B cell (primary cell): ENCODE results near the gene ABCA4. TPM values are rescaled to one million over a fixed set of nuclear protein-coding genes. Genes with fewer than 3 reads are reported as not detected.

Experiments used
- ATAC-seq: fragments of 200-7000 bp; cut with Tn5 transposase; one replicate; pipeline ENCODE4 v1.10.0; 2021; ENCODE audit warnings: low read depth, mild to moderate bottlenecking, moderate number of reproducible peaks, moderate library complexity
- CTCF ChIA-PET: fragments of 350-600 bp; sonication (Branson Sonifier 250); formaldehyde crosslinking; loops from one replicate; lab custom pipeline; 2021; ENCODE audit warnings: antibody characterized with exemption, inconsistent platforms; lab: Charles Lee
- POLR2A ChIA-PET: fragments of 350-600 bp; sonication (Branson Sonifier 250); formaldehyde crosslinking; loops from one replicate; lab custom pipeline; 2021; ENCODE audit warnings: antibody characterized with exemption; lab: Charles Lee
- DNase-seq: peaks from one replicate; pipeline ENCODE4 v3.0.0; 2013
- H2AFZ ChIP-seq: 2 replicates; pipeline ENCODE4 v1.6.1; 2012; ENCODE audit warnings: mild to moderate bottlenecking, low read depth, low read length; ENCODE audit not compliant: insufficient read depth, poor library complexity, severe bottlenecking
- H3K27ac ChIP-seq, 2 donors: 1 replicate in 1 of 2; 2 replicates in 1 of 2; pipeline ENCODE4 v1.5.1; 2012 to 2013; ENCODE audit warnings: low read length in 2 of 2, mild to moderate bottlenecking in 2 of 2, moderate library complexity in 1 of 2
- H3K27me3 ChIP-seq, 4 experiments: fragments of 200-600 bp in 1 of 4; sonication (generic) in 1 of 4; replicated peaks in 1 of 4; 1 replicate in 2 of 4; 2 replicates in 2 of 4; pipeline versions ENCODE4 v1.6.1 to v1.7.0; 2013 to 2016; ENCODE audit warnings: low read length in 3 of 4, mild to moderate bottlenecking in 2 of 4, mixed read lengths in 1 of 4, moderate library complexity in 1 of 4; ENCODE audit not compliant: insufficient read depth in 4 of 4, control insufficient read depth in 3 of 4; ENCODE audit errors: control extremely low read depth in 1 of 4
- H3K36me3 ChIP-seq, 2 experiments: replicated peaks in 1 of 2; 1 replicate in 1 of 2; 2 replicates in 1 of 2; pipeline versions ENCODE4 v1.6.1 to v1.7.1; 2013; ENCODE audit warnings: low read length in 1 of 2; ENCODE audit not compliant: insufficient read depth in 2 of 2, control insufficient read depth in 1 of 2; ENCODE audit errors: control extremely low read depth in 1 of 2, extremely low read depth in 1 of 2
- H3K4me1 ChIP-seq, 2 donors: fragments of 200-600 bp in 1 of 2; sonication (generic) in 1 of 2; 1 replicate in 1 of 2; 2 replicates in 1 of 2; pipeline versions ENCODE4 v1.5.1 to v1.6.1; 2013 to 2017; ENCODE audit warnings: low read length in 2 of 2; ENCODE audit not compliant: control insufficient read depth in 2 of 2, insufficient read depth in 2 of 2
- H3K4me2 ChIP-seq: replicated peaks from 2 replicates; pipeline ENCODE3; 2012; ENCODE audit warnings: mild to moderate bottlenecking, low read depth, low read length; ENCODE audit not compliant: poor library complexity, severe bottlenecking
- H3K4me3 ChIP-seq, 5 experiments: fragments of 200-600 bp in 1 of 5; sonication (generic) in 1 of 5; 1 replicate in 3 of 5; 2 replicates in 2 of 5; pipeline versions ENCODE4 v1.5.1 to v1.7.0; 2011 to 2016; ENCODE audit warnings: low read length in 4 of 5, mild to moderate bottlenecking in 4 of 5, low read depth in 2 of 5, control low read depth in 1 of 5, moderate library complexity in 1 of 5; ENCODE audit not compliant: insufficient read depth in 1 of 5; ENCODE audit errors: control extremely low read depth in 1 of 5, extremely low read depth in 1 of 5
- H3K79me2 ChIP-seq: fragments of 200-600 bp; sonication (generic); one replicate; pipeline ENCODE4 v1.6.0; 2016; ENCODE audit warnings: low read length; ENCODE audit not compliant: control insufficient read depth, insufficient read depth
- H3K9ac ChIP-seq: fragments of 200-600 bp; sonication (generic); 2 replicates; pipeline ENCODE4 v1.6.1; 2017; ENCODE audit warnings: mild to moderate bottlenecking, low read length, moderate library complexity
- H3K9me3 ChIP-seq, 3 donors: one replicate each; pipeline versions ENCODE4 v1.6.1 to v1.7.1; 2013; ENCODE audit warnings: low read length in 2 of 3; ENCODE audit not compliant: control insufficient read depth in 2 of 3, insufficient read depth in 1 of 3; ENCODE audit errors: control extremely low read depth in 1 of 3
- H4K20me1 ChIP-seq: 2 replicates; pipeline ENCODE4 v1.6.0; 2012; ENCODE audit warnings: mild to moderate bottlenecking, low read length; ENCODE audit not compliant: insufficient read depth, control insufficient read depth, poor library complexity, severe bottlenecking
- H3K27ac Mint-ChIP-seq: one replicate; pipeline ENCODE4 v1.8.0; 2021; ENCODE audit warnings: mixed read lengths
- H3K27me3 Mint-ChIP-seq: one replicate; pipeline ENCODE4 v1.8.0; 2021; ENCODE audit warnings: mixed read lengths
- H3K4me1 Mint-ChIP-seq: one replicate; pipeline ENCODE4 v1.8.0; 2021; ENCODE audit warnings: mixed read lengths
- H3K4me3 Mint-ChIP-seq: one replicate; pipeline ENCODE4 v1.8.0; 2021; ENCODE audit warnings: mixed read lengths
- H3K9me3 Mint-ChIP-seq: one replicate; pipeline ENCODE4 v1.8.0; 2022; ENCODE audit warnings: mixed read lengths; ENCODE audit not compliant: insufficient read depth
- CTCF ChIP-seq: fragments of 200-600 bp; IDR thresholded peaks from one replicate; pipeline ENCODE4 v1.8.0; 2022; ENCODE audit warnings: antibody characterized with exemption, mild to moderate bottlenecking
- EZH2 ChIP-seq: IDR thresholded peaks from 2 replicates; pipeline ENCODE4 v1.6.1; 2012; ENCODE audit warnings: borderline replicate concordance, low read depth, mild to moderate bottlenecking, moderate library complexity, low read length; ENCODE audit not compliant: insufficient read depth, poor library complexity, severe bottlenecking
- WGBS: methylation state at CpG from one replicate; pipeline ENCODE4 v1.1.5; 2013; ENCODE audit warnings: missing lambda C conversion rate; ENCODE audit not compliant: insufficient coverage; 5-methylcytosine and 5-hydroxymethylcytosine counted together
- intact Hi-C: fragments of 100-400 bp; cut with micrococcal nuclease; formaldehyde crosslinking; loops from one replicate; pipeline ENCODE4 v1.10.0; 2022
- polyA plus RNA-seq: library from polyadenylated mRNA; depleted of rRNA; stranded (reverse); fragments of >200 nt; gene quantifications from 2 replicates; pipeline ENCODE4 v1.2.3, GENCODE V29; 2012
- total RNA-seq, 2 donors: library from RNA; stranded (reverse); fragments of 120-200 nt in 1 of 2; gene quantifications; 1 replicate in 1 of 2; 2 replicates in 1 of 2; pipeline versions ENCODE4 v1.2.3 to v1.2.4, GENCODE V29; 2013 to 2022

The ABCA4 gene
- total and polyA plus RNA-seq, 2 donors (not counting 1 experiment from before 2014, with no cell fraction given), result not detected

- no peak overlapping the region for H3K27ac ChIP-seq
- ChIA-PET POLR2A (no interaction called here), CTCF (no interaction called here)
- no peak overlapping the region for H3K4me3 ChIP-seq
- H3K4me1 ChIP-seq, result no peaks in the 10 kb centered on the region
- H3K27me3 Mint-ChIP-seq, result peaks cover 29% of the 10 kb centered on the region
- H4K20me1 ChIP-seq, result no peaks in the 10 kb centered on the region
- no peaks in the 10 kb centered on the region for H3K4me1 Mint-ChIP-seq
- H3K4me2 ChIP-seq, result no peak overlapping the region
- intact Hi-C loops, result no loop called here
- no peaks in the 10 kb centered on the region for H3K9me3 Mint-ChIP-seq
- H3K79me2 ChIP-seq, result no peaks in the 10 kb centered on the region
- no peak overlapping the region for H3K27ac Mint-ChIP-seq
- H2AFZ ChIP-seq, result no peak overlapping the region
- TF ChIP-seq CTCF, result no peak
- peaks cover 0 to 14% (median 6%) of the 10 kb centered on the region in 4 experiments for H3K27me3 ChIP-seq
- DNase-seq (no peak), ATAC-seq (no peak)
- WGBS, result 91% methylated on average over 14 of the region's 19 CpGs
- H3K9me3 ChIP-seq, result no peaks in the 10 kb centered on the region
- H3K4me3 Mint-ChIP-seq, result no peak overlapping the region
- no peaks in the 10 kb centered on the region for H3K36me3 ChIP-seq
- no peak overlapping the region for H3K9ac ChIP-seq
These were observed 19.9 kb downstream of the ABCA4 start for GRCh38 chr1:94100785-94101612.

GRCh38 chr1:94100129-94100784 is 20.7 kb downstream of the ABCA4 start:
- Mint-ChIP-seq H3K4me1 (no peaks in the 10 kb centered on the region), H3K9me3 (no peaks in the 10 kb centered on the region), H3K4me3 (no peak overlapping the region), H3K27me3 (peaks cover 28% of the 10 kb centered on the region), H3K27ac (no peak overlapping the region)
- Histone ChIP-seq H3K27me3 (peaks cover 0 to 14% (median 6%) of the 10 kb centered on the region in 4 experiments), H4K20me1 (no peaks in the 10 kb centered on the region), H3K79me2 (no peaks in the 10 kb centered on the region), H3K36me3 (no peaks in the 10 kb centered on the region), H3K9me3 (no peaks in the 10 kb centered on the region), H3K4me1 (no peaks in the 10 kb centered on the region), H3K4me3 (no peak overlapping the region), H3K4me2 (no peak overlapping the region), H3K27ac (no peak overlapping the region), H2AFZ (no peak overlapping the region), H3K9ac (no peak overlapping the region)
- ATAC-seq (no peak), DNase-seq (no peak)
- CTCF ChIA-PET, result no interaction called here
- WGBS, result 89% methylated on average over 3 of the region's 5 CpGs
- POLR2A ChIA-PET, result interaction anchor here (0.5 kb wide), 1 partner anchor 1310 kb away, joined by 3 read pairs; no protein-coding TSS in a partner anchor
- TF ChIP-seq CTCF, result no peak
- TF ChIP-seq EZH2, result no peak
- intact Hi-C loops, result no loop called here
